DOHH2 (cell line): ENCODE measurements around the gene RYR2.

Experiments
- H3F3A ChIP-seq: fragments of 200-600 bp; sonication (generic), shearing (Covaris generic); 2 replicates; pipeline ENCODE4 v1.6.0; 2016; ENCODE audit warnings: antibody characterized with exemption, mild to moderate bottlenecking; ENCODE audit not compliant: control insufficient read depth, insufficient read depth
- H3K27ac ChIP-seq: fragments of 200-600 bp; sonication (generic); 2 replicates; pipeline ENCODE4 v1.5.1; 2014; ENCODE audit warnings: low read depth, mild to moderate bottlenecking, low read length, moderate library complexity
- H3K27me3 ChIP-seq: fragments of 200-600 bp; sonication (generic); 2 replicates; pipeline ENCODE4 v1.6.1; 2014; ENCODE audit warnings: mild to moderate bottlenecking, low read length, mixed read lengths; ENCODE audit not compliant: control insufficient read depth
- H3K36me3 ChIP-seq: fragments of 200-600 bp; sonication (generic); 2 replicates; pipeline ENCODE4 v1.6.1; 2014; ENCODE audit warnings: mild to moderate bottlenecking, low read length, moderate library complexity, mixed read lengths; ENCODE audit not compliant: control insufficient read depth
- H3K4me1 ChIP-seq: fragments of 200-600 bp; sonication (generic); 2 replicates; pipeline ENCODE4 v1.6.1; 2014; ENCODE audit warnings: mild to moderate bottlenecking, low read length, mixed read lengths; ENCODE audit not compliant: control insufficient read depth
- H3K4me2 ChIP-seq: fragments of 200-600 bp; sonication (generic); 2 replicates; pipeline ENCODE4 v1.6.0; 2014; ENCODE audit warnings: mild to moderate bottlenecking, low read length, moderate library complexity
- H3K4me3 ChIP-seq: fragments of 200-600 bp; sonication (generic); 2 replicates; pipeline ENCODE4 v1.5.1; 2014; ENCODE audit warnings: mild to moderate bottlenecking, low read length, mixed read lengths
- H3K79me2 ChIP-seq: fragments of 200-600 bp; sonication (generic); 2 replicates; pipeline ENCODE4 v1.6.1; 2014; ENCODE audit warnings: mild to moderate bottlenecking, low read length, mixed read lengths; ENCODE audit not compliant: control insufficient read depth
- H3K9me2 ChIP-seq: fragments of 200-600 bp; sonication (generic); replicated peaks from 2 replicates; pipeline ENCODE4 v1.6.1; 2014; ENCODE audit warnings: mild to moderate bottlenecking, low read length, mixed read lengths; ENCODE audit not compliant: control insufficient read depth
- H3K9me3 ChIP-seq: fragments of 200-600 bp; sonication (generic); 2 replicates; pipeline ENCODE4 v1.6.1; 2014; ENCODE audit warnings: antibody characterized with exemption, low read length, mixed read lengths; ENCODE audit not compliant: control insufficient read depth, insufficient read depth
- H4K20me1 ChIP-seq: fragments of 200-600 bp; sonication (generic); 2 replicates; pipeline ENCODE4 v1.6.0; 2014; ENCODE audit warnings: low read depth, mild to moderate bottlenecking, antibody characterized with exemption, low read length, moderate library complexity; ENCODE audit not compliant: control insufficient read depth, insufficient read depth
- CTCF ChIP-seq: fragments of 200-600 bp; sonication (generic); IDR thresholded peaks from one replicate; pipeline ENCODE4 v1.5.1; 2014; ENCODE audit warnings: antibody characterized with exemption, mild to moderate bottlenecking, low read depth, low read length; ENCODE audit not compliant: poor library complexity, severe bottlenecking
- EZH2phosphoT487 ChIP-seq: fragments of 200-600 bp; sonication (generic); IDR thresholded peaks from 2 replicates; pipeline ENCODE4 v1.6.1; 2017; ENCODE audit warnings: borderline replicate concordance, mild to moderate bottlenecking, antibody characterized with exemption, low read length, moderate library complexity, mixed read lengths

The RYR2 gene

GRCh38 chr1:237786066-237786719 is 744.2 kb downstream of the RYR2 start:
- no peak overlapping the region for H3K27ac ChIP-seq
- no peaks in the 10 kb centered on the region for H3K9me3 ChIP-seq
- H3K4me2 ChIP-seq, result no peak overlapping the region
- no peaks in the 10 kb centered on the region for H3K9me2 ChIP-seq
- H3F3A ChIP-seq, result no peaks in the 10 kb centered on the region
- H3K27me3 ChIP-seq, result no peaks in the 10 kb centered on the region
- no peak overlapping the region for H3K4me3 ChIP-seq
- TF ChIP-seq CTCF, result no peak
- TF ChIP-seq EZH2phosphoT487, result no peak
- no peaks in the 10 kb centered on the region for H3K4me1 ChIP-seq
- no peaks in the 10 kb centered on the region for H3K36me3 ChIP-seq
- no peaks in the 10 kb centered on the region for H4K20me1 ChIP-seq
- no peaks in the 10 kb centered on the region for H3K79me2 ChIP-seq

- no peaks in the 10 kb centered on the region for H3K36me3 ChIP-seq
- no peak overlapping the region for H3K27ac ChIP-seq
- H3K27me3 ChIP-seq, result no peaks in the 10 kb centered on the region
- H3K9me2 ChIP-seq, result no peaks in the 10 kb centered on the region
- no peaks in the 10 kb centered on the region for H3F3A ChIP-seq
- H3K4me1 ChIP-seq, result no peaks in the 10 kb centered on the region
- H4K20me1 ChIP-seq, result no peaks in the 10 kb centered on the region
- no peak overlapping the region for H3K4me3 ChIP-seq
- no peak for TF ChIP-seq EZH2phosphoT487
- no peak for TF ChIP-seq CTCF
- no peak overlapping the region for H3K4me2 ChIP-seq
- H3K9me3 ChIP-seq, result no peaks in the 10 kb centered on the region
- H3K79me2 ChIP-seq, result no peaks in the 10 kb centered on the region
Measured at GRCh38 chr1:237788069-237788468, 746.1 kb downstream of the RYR2 start.

- Histone ChIP-seq H3K9me3 (no peaks in the 10 kb centered on the region), H3K36me3 (no peaks in the 10 kb centered on the region), H3K4me1 (no peaks in the 10 kb centered on the region), H4K20me1 (no peaks in the 10 kb centered on the region), H3K79me2 (no peaks in the 10 kb centered on the region), H3K4me2 (no peak overlapping the region), H3K27me3 (no peaks in the 10 kb centered on the region), H3K27ac (no peak overlapping the region), H3K9me2 (no peaks in the 10 kb centered on the region), H3F3A (no peaks in the 10 kb centered on the region), H3K4me3 (no peak overlapping the region)
- no peak for TF ChIP-seq CTCF
- TF ChIP-seq EZH2phosphoT487, result no peak
Measured at GRCh38 chr1:237789619-237790018, 747.6 kb downstream of the RYR2 start.
